Stimulated activated naive CD4-positive, alpha-beta T cell (primary cell): Measurements from ENCODE around the gene PPA1.
"Not testable (repeated sequence)": the region's sequence is repeated elsewhere in the genome, so short reads cannot be mapped to it uniquely, and the experiment has no call there.

Source experiments
- DNase-seq, 6 experiments: peaks; one replicate each; lab custom pipeline; 2025; lab: John Stamatoyannopoulos, UW

The PPA1 gene

DNA sequence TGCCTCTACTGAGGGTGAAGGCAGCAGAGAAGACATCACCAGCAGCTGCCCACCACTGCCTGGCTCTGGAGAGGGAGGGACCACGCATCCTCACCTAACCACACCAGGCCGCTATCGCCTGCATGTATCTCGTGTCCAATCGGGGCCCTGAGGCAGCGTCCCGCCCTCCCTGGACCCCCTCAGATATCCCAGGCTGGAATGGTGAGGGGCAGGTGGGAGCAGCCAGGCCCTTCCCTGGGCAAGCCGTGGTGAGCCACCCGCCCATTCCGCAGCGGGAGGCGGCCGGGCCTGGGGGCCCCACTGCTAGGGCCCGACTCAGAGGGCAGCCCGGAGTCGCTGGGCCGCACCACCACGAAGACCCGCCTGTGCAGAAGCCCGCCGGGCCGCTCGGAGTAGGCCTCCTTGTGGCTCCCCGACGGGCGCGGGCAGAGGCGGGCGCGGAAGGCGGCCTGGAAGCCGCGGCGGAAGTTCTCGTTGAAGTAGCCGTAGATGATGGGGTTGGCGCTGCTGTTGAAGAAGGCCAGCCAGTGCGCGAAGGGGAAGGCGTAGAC lies 21.6 kb upstream of the PPA1 start:
- no peak for DNase-seq

DNA sequence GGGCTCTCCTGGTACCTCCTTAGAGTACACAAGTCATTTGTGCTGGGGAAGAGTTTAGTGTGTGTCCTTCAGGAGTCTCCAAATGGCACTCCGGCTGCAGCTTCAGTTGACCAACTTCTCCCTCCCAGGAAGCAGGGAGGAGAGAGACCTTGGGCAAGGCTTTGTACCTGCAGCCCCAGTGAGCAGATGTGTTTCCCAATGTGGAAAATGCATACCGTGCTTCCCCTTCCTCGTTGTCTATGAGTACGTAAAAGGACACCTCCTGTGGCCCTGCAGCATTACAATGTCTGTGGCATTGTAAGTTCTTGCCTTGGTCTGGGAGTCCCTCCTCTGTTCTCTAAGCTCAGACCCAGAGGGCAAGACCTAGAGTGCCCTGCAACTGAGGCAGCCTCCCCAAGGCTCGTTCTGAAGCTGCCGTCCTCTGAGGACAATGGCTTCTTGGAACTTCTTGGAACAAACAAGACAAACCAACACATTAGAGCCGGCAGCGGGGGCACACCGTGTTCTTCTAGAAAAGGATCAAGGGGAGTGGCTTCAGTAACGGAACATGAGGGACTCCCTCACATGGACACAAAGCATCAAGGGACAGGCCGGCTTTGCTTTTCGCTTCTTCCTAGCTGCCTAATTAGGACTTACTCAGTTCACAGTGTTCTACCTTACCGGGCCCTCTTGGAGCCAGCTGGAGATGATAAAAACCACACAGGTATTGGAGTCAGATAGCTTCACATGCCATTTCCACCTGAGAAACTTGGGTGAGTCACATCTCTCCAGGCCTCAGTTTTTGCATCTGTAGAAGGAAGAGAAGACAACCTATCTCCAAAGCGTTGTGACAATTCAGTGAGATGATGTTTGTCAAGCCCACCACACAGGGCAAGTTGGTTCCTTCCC lies 20.9 kb upstream of the PPA1 start:
- no peak for DNase-seq

DNA sequence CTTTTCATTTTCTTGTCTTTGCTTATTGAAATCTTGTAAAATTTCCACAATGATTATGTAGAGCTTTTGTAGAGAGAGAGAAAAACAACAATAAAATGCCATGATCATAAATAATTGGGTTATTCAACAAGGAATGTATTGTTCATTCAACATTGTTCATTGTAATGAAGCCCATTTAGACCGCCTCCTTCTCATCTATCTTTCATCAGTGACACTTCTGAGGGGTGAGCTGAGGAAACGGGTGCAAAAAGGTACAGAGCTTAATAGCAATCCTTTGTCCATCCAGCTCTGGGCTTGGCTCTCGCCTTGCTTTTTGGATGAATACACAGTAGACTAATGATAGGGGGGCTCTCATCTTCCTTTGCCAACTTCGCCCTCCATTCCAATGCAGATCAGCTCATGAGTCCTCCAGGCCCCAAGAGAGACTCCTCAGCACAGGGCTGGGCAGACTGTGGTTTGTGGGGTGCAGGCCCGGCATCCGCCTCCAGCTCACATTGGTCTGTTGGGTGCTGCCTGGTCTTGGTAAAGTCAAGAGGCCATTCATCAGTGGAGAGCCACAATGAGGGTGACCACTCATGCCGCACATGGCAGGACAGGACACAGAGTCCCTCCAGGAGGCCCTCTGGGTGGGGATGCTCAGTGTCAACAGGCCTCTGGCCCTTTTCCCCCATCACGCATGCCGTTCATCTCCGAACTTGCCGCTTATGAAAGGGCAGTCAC lies 17.9 kb upstream of the PPA1 start:
- DNase-seq, result no peak

DNA sequence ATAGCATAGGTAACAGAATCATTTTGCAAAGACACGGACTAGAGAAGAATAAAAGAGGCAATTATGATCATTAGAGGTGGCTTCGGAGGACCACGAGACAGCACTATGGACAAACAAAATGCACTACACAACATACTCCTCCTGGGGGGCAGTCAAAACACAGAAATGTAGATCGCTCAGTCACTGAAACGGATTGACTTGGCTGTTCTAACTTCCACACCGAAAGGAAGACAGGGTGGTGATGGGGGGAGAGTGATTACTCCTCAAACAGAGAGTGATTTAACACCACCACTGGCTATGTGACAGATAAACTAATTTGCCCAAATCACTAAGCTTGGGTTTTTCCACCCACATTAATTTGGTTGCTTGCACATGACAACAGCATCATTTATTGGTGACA lies 14.1 kb upstream of the PPA1 start:
- no peak for DNase-seq

DNA sequence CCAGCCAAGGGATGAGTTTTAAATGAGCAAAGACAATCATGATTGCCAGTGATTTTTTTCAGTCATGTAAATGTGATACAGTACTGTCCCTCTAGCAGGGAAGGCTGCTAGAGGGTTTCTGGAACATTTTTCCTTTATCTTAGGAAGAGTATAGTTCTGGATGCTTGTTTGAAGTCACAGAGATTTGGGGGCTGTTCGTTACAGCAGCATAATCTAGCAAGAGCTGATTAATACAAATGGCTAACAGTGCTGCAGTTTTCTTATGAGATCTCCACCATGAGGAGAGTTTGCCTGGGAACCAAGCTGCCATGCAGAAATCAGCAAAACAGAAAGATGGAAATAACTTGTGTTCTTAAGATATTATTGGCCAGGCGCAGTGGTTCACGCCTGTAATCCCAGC lies 7.9 kb upstream of the PPA1 start:
- DNase-seq, result no peak

DNA sequence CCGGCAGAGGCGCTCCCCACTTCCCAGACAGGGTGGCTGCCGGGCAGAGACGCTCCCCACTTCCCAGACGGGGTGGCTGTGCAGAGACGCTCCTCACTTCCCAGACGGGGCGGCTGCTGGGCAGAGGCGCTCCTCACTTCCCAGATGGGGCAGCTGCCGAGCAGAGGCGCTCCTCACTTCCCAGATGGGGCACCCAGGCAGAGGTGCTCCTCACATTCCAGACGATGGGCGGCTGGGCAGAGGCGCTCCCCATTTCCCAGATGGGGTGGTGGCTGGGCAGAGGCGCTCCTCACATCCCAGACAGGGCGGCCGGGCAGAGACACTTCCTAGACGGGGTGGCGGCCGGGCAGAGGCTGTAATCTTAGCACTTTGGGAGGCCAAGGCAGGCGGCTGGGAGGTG lies 6.8 kb upstream of the PPA1 start:
- not testable (repeated sequence) for DNase-seq

DNA sequence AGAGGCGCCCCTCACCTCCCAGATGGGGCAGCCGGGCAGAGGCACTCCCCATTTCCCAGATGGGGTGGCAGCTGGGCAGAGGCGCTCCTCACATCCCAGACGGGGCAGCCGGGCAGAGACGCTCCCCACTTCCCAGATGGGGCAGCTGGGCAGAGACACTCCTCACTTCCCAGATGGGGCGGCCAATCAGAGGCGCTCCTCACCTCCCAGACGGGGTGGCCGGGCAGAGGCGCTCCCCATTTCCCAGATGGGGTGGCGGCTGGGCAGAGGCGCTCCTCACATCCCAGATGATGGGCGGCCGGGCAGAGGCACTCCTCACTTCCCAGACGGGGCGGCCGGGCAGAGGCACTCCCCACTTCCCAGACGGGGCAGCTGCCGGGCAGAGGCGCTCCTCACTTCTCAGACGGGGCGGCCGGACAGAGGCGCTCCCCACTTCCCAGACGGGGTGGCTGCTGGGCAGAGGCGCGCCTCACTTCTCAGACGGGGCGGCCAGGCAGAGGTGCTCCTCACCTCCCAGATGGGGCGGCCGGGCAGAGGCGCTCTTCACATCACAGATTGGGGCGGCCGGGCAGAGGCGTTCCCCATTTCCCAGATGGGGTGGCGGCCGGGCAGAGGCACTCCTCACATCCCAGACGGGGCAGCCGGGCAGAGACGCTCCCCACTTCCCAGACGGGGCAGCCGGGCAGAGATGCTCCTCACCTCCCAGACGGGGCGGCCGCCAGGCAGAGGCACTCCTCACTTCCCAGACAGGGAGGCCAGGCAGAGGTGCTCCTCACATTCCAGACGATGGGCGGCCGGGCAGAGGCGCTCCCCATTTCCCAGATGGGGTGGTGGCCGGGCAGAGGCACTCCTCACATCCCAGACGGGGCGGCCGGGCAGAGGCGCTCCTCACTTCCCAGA lies 6.1 kb upstream of the PPA1 start:
- not testable (repeated sequence) for DNase-seq

DNA sequence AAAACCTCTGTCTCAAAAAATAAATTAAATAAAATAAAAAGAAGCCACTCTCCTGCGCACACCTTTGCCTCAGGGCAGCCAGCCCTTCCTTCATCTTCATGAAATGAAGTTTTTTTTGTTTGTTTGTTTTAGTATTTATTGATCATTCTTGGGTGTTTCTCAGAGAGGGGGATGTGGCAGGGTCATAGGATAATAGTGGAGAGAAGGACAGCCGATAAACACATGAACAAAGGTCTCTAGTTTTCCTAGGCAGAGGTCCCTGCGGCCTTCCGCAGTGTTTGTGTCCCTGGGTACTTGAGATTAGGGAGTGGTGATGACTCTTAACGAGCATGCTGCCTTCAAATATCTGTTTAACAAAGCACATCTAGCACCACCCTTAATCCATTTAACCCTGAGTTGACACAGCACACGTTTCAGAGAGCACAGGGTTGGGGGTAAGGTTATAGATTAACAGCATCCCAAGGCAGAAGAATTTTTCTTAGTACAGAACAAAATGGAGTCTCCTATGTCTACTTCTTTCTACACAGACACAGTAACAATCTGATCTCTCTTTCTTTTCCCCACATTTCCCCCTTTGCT lies 4.8 kb upstream of the PPA1 start:
- not testable (repeated sequence) for DNase-seq

DNA sequence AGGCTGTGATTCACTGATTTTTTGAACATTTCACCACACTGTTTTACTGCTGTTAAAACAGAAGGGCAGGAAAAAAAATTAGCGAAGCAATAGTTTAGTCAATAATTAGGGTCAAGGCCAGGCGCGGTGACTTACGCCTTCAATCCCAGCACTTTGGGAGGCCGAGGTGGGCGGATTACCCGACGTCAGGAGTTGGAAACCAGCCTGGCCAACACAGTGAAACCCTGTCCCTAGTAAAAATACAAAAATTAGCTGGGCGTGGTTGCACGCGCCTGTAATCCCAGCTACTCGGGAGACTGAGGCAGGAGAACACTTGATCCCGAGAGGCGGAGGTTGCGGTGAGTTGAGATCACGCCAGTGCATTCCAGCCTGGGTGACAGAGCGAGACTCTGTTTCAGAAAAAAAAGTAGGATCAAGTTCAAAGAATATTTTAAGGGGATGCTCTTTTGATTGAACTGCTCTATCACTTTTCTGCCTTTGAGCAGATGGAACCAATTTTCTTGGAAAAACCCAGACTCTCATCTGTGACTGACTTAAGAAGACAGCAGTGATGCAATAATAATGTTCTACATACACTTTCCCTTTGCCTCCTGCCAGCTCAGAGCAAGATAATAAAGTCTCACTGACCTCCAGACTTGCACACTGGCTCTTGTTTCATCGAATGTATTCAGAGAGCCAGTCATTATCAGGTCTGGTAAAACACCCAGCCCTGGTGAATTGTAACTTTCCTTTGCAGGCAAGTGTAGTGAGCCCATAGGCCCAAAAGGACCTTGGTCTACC lies 1.6 kb upstream of the PPA1 start:
- DNase-seq, result no peak

DNA sequence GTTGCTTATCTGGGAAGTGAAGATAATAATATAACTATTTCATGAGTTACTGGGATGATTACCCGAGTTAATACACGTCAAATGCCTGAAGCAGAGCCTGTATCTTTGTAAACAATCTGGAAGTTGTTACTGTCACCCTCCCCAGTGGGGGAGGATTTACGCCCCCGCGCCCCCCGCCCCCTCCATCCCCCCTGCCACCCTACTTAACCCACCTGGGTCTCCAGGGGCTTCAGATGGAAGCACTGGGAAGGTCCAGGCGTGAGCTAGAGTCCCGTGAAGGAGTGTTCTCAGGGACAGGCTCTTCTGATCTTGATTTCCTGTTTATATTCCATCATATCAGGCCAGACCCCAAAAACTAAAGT lies 691 bp upstream of the PPA1 start:
- no peak for DNase-seq

DNA sequence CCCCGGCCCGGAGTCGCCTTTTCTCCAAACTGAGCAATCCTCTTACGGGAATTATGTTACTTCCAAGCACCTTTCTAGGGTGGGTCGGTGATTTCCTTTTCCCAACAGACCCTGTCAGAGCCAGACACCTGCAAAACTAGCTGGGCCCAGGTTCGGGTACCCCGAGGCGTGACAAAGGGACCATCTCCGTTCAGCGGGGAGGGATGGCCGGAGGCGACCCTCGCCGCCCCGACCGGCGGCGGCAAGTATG lies 445 bp downstream of the PPA1 start:
- DNase-seq, result no peak

DNA sequence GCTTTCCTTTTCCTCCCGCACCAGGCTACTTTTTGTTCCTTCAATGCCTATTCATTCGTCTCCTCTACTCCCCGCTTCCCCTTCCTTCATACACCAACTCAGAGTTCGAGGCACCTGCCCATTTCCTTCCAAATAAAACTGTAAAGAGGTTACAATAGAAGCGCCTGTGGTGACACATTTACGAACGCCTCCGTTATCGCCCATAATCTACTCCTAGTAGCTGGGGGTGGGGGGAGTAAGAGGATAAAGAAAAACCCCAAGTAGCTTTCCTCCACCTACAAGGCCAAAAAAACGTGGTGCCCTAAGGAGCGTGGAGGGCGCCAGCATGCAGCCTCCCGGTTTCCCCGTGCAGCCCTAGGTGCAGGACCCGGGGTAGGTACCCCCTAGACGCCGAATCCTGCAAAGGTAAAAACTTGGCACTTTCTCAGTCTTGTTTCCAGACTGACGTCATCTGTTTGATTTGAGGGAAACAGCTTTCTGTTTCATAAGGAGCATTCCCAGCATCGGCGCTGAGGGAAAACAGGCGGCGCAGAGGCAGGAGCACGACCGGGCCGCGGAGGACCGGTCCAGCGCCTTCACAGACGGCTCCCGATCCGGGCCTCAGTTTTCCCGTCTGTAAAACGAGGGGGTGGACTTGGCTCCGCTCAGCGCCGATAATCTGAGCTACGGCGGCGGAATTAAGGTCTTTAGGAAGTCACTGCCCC lies 922 bp downstream of the PPA1 start:
- DNase-seq, result peak in 5 of 6 experiments; percentile 18 to 43 (median 27)

DNA sequence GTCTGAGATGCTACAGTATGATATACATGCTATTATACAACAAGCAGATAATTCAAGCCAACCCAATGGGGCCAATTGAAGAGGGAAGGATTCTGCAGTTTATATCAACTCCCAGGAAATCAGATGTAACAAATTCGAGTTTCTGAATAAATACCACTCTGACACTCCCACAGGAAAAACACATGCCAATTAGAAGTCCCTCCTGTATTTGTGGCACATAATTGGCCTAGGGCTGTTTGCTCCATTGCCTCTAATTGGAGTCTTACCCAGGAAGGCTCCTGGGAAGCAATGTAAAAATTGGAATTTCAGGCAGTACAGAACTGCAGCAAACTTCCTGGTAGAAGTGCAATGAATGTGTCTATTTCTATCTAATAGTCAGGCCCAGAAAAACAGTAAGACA lies 4.7 kb downstream of the PPA1 start:
- DNase-seq, result no peak

DNA sequence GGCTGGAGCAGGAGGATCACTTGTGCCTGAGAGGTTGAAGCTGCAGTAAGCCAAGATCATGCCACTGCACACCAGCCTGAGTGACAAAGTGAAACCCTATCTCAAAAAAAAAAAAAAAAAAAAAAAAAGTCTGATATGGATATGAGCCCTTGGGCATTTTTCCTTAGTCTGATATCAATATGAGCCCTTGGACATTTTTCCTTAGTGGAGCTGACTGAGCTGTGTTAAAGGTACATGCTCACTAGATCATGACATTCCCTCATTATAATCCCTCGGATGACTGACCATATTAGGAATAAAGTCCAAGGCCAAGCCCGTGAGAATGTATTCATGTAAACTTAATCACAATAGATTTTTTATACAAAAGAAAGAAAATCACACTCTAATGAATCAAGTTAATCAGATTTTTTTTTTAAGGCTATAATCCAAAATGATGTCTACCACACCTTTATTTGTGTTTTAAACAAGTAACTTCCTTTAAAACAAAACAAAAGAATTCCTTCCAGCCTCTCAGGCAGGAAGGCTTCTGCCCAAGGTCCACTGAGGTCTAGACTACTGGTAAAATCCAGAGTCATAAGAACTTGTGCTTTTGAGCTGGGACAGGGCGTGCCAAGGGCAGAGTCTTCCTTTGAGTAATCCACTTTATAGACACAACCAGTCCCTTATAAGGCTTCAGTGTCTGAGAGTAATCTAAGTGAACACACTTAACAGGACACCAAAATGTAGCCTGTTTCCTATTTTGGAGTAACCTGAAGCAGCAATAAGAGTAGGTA lies 5.5 kb downstream of the PPA1 start:
- no peak for DNase-seq

DNA sequence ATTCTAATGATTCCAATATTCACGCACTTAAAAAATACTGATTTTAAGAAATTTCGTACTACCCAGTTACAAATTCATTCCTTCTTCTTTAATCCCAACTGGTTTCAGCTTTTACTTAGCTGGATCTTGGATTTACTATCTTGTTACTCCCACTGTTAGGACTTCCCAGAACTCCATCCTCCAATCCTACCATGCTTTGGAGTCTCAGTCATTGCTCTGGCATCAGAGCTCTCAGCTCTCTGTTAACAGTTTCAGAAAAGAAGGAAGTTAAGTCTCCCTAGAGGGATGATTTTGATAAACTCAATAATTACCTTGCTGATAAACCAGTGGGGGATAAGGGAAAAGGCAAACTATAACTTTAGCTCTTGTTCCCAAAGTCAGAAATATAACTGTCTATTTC lies 9.5 kb downstream of the PPA1 start:
- DNase-seq, result no peak

DNA sequence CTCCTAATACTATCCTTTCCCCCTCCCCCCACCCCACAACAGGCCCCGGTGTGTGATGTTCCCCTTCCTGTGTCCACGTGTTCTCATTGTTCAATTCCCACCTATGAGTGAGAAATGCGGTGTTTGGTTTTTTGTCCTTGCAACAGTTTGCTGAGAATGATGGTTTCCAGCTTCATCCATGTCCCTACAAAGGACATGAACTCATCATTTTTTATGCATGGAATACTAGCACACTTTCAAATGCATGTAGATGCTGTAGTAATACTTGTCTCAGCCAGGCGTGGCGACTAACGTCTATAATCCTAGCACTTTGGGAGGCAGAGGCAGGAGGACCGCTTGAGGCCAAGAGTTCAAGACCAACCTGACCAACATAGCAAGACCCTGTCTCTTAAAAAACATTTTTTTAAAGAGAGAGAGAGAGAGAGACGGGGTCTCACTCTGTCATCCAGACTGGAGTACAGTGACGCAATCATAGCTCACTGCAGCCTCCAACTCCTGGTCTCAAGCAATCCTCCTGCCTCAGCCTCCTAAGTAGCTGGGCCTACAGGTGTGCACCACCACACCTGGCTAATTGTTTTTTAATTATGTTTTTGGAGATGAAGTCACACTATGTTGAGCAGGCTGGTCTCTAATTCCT lies 10.3 kb downstream of the PPA1 start:
- not testable (repeated sequence) for DNase-seq

DNA sequence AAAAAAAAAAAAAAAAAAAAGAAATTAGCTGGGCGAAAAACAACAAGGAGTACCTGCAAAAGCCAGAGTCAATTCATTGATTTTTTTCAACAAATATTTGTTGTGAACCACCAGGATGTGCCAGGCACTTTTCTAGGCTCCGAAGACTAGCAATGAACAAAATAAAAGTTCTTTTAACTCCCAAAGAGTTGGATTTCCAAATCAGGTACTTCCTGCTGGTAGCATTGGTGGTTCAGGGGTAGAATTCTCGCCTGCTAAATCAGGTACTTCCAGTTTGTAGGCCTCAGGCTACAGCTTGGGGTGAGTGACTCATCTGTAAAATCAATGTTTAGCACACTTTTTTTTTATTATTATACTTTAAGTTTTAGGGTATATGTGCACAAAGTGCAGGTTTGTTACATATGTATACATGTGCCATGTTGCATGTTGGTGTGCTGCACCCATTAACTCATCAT lies 10.9 kb downstream of the PPA1 start:
- DNase-seq, result no peak

DNA sequence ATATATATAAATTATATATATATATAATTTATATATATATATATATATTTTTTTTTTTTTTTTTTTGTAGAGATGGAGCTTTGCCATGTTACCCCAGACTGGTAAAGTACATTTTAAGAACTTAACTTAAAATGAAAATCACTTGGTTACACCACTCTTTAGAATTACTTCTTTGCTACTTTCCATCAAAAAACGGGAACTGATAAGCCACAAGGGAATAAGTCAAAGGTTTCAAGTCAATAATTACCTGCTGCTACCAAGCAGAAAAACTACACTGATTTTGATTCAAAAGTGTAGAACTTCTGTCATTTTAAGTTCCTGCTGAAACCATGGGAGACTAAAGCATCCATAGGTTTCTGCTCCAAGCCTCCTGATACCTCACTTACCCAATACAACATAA lies 12.2 kb downstream of the PPA1 start:
- DNase-seq, result no peak

DNA sequence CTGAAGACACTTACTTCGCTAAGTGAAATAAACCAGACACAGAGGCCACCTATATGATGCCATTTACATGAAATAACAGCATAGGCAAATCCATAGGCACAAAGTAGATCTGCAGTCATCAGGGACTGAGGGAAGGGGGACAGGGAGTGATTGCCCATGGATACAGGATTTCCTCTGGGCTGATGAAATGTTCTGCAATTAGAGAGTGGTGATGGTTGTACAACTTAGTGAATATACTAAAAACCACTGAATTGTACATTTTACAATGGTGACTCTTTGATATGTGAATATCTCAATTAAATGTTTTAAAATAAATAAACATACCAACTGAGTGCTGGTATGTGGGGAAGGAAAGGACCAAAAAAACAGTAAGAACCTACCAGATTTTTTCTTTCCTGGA lies 20.4 kb downstream of the PPA1 start:
- no peak for DNase-seq
